Measurements from ENCODE around the gene KERA.

The KERA gene

DNA sequence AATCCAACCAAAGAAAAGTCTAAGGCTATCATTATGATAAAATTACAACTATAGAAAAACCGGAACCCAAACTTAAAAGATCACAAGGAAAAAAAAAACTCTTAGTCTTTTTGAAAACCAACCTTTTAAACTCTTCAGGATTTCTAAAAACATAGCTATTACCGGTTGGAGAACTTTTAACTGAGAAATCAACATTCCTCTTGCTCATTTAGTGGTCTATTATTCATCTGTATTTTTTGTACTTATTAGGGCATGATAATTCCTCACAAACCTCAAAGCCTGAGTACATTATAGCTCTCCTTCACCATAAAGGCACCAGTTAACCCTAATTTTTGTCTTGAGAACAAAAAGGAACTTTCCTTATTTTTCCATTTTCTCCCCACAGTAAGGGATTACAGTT lies 43.1 kb upstream of the KERA start:
- DNase-seq (ENCODE audit: extremely low spot score), result no peak
- TF ChIP-seq, protein P1, sequence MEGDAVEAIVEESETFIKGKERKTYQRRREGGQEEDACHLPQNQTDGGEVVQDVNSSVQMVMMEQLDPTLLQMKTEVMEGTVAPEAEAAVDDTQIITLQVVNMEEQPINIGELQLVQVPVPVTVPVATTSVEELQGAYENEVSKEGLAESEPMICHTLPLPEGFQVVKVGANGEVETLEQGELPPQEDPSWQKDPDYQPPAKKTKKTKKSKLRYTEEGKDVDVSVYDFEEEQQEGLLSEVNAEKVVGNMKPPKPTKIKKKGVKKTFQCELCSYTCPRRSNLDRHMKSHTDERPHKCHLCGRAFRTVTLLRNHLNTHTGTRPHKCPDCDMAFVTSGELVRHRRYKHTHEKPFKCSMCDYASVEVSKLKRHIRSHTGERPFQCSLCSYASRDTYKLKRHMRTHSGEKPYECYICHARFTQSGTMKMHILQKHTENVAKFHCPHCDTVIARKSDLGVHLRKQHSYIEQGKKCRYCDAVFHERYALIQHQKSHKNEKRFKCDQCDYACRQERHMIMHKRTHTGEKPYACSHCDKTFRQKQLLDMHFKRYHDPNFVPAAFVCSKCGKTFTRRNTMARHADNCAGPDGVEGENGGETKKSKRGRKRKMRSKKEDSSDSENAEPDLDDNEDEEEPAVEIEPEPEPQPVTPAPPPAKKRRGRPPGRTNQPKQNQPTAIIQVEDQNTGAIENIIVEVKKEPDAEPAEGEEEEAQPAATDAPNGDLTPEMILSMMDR (IDR thresholded peaks at IDR 0.05; ENCODE audit: control extremely low read depth, extremely low read depth, low read depth, missing control alignments), result no peak
- POLR2A ChIA-PET, result no interaction called here
- CTCF ChIA-PET, result interaction anchor here (1.3 kb wide), 1 partner anchor 8 kb away, joined by 3 read pairs; no protein-coding TSS in a partner anchor

DNA sequence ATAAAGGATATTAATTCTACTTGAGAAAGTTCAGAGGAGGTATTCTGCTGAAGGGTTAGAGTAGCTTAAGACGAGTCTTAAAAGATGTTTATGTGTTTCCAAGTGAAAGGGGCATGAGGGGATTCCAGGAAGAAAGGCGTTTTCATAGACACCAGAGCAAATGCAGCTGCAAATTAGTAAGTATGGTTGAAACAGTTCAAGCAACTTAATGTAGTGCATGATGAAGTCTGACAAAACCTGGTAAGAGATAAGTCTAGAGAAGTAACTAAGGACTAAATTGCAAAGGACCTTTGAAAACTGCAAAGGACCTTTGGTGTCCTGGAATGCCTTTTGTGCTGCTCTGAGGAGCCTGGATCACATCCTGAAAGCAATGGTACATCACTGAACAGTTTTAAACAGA lies 42.0 kb upstream of the KERA start:
- CTCF ChIA-PET, result interaction anchor here (0.9 to 1.9 kb wide), 4 partner anchors 8 to 121 kb away, joined by 3 to 8 read pairs (median 4); partner anchors contain the start of gene LUM
- no peak for DNase-seq (ENCODE audit: extremely low spot score)
- TF ChIP-seq, protein P1 (IDR thresholded peaks at IDR 0.05; ENCODE audit: control extremely low read depth, extremely low read depth, low read depth, missing control alignments), result no peak
- POLR2A ChIA-PET, result no interaction called here

DNA sequence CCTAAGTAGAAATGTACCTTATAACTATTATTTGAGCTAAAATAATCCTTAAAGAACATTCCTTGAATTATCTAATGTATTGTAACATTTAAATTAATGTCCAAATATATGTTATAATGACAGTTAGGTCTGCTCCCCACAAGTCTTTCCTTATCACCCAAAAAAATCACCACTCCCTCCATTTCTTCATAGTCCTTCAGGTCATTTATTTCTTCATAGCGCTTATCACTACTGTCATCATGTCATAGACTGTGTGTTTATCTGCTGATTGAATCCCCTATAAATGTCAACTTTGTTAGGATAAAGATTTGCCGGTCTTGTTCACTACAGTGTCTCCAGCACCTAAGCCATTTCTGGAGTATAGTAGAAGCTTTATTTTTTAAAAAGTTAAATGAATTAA lies 41.5 kb upstream of the KERA start:
- POLR2A ChIA-PET, result no interaction called here
- DNase-seq (ENCODE audit: extremely low spot score), result no peak
- CTCF ChIA-PET, result interaction anchor here (0.9 to 1.9 kb wide), 3 partner anchors 9 to 121 kb away, joined by 3 to 8 read pairs (median 4); partner anchors contain the start of gene LUM
- TF ChIP-seq, protein P1 (IDR thresholded peaks at IDR 0.05; ENCODE audit: control extremely low read depth, extremely low read depth, low read depth, missing control alignments), result no peak

DNA sequence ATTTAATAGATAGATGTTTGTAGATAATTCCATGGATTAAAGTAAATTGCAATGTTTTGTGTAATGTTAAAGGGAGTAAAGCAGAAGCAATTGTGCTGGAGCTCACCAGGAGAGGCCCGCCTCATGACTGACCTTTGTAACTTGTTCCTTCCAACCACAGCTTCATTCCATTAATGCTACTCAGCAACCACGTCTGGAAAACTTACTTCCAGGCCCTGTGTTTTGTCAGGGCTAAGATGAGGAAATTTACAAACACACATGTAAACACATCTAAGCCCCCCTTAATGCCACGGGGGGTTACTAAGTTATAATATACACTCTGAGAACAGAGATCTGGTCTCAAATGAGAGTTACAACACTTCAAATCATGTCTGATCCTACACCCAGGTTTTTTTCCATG lies 41.1 kb upstream of the KERA start:
- ChIA-PET POLR2A (no interaction called here), CTCF (interaction anchor here (1.5 to 1.9 kb wide), 2 partner anchors 9 to 121 kb away, joined by 4 to 8 read pairs; no protein-coding TSS in a partner anchor)
- TF ChIP-seq, protein P1 (IDR thresholded peaks at IDR 0.05; ENCODE audit: control extremely low read depth, extremely low read depth, low read depth, missing control alignments), result no peak
- no peak for DNase-seq (ENCODE audit: extremely low spot score)

DNA sequence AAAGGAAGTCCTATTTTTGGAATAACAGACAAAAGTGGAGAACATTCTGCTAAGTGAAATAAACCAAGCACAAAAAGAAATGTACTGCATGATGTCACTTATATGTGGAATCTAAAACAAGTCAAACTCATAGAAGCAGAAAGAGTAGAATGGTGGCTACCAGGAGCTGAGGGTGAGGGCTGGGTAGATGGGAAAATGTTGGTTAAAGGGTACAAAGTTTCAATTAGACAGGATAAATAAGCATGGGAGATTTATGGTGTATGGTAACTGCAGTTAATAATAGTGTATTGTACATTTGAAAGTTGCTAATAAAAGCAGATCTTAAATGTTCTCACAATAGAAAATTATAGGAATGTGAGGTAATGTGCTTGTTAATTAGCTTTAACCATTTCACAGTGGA lies 40.6 kb upstream of the KERA start:
- ChIA-PET CTCF (interaction anchor here (1.9 kb wide), 1 partner anchor 10 kb away, joined by 8 read pairs; no protein-coding TSS in a partner anchor), POLR2A (no interaction called here)
- TF ChIP-seq, protein P1 (IDR thresholded peaks at IDR 0.05; ENCODE audit: control extremely low read depth, extremely low read depth, low read depth, missing control alignments), result no peak
- DNase-seq (ENCODE audit: extremely low spot score), result no peak

DNA sequence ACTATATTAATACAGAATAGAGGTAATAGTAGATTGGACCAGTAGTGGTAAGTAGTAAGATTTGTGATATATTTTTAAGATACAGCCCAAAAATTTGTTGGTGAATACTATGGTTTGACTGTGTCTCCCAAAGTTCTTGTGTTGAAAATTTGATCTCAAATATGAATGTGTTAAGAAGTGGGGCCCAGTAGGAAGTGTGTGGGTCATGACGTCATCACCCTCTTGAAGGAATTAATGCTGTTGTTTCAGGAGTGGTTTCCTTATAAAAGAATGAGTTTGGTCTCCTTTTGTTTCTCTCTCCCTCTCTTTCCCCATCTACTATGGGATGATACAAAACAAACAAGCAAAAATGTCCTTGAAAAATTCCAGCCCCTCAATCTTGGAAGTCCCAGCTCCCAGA lies 37.1 kb upstream of the KERA start:
- DNase-seq (ENCODE audit: extremely low spot score), result no peak
- TF ChIP-seq, protein P1 (IDR thresholded peaks at IDR 0.05; ENCODE audit: control extremely low read depth, extremely low read depth, low read depth, missing control alignments), result no peak
- POLR2A ChIA-PET, result no interaction called here
- CTCF ChIA-PET, result interaction anchor here (2.0 kb wide), 1 partner anchor 14 kb away, joined by 5 read pairs; no protein-coding TSS in a partner anchor
